HEK293 (cell line): ENCODE measurements around the gene NFIB.

ENCODE experiments used
- CTCF ChIA-PET: fragments of 350-600 bp; formaldehyde crosslinking; extraction: SDS; loops from one replicate; lab custom pipeline; 2021; ENCODE audit warnings: antibody characterized with exemption; lab: Yijun Ruan, JAX
- POLR2A ChIA-PET: fragments of 300-600 bp; formaldehyde crosslinking; extraction: SDS; loops from one replicate; lab custom pipeline; 2020; ENCODE audit warnings: antibody characterized with exemption, inconsistent platforms; lab: Yijun Ruan, JAX
- H3K27ac ChIP-seq: fragments of 200-500 bp; sonication (Bioruptor generic); 2 replicates; pipeline ENCODE4 v1.5.1; 2014; ENCODE audit warnings: low read depth, low read length, control low read depth, inconsistent platforms; ENCODE audit errors: extremely low read depth
- H3K36me3 ChIP-seq, 2 experiments: fragments of 200-500 bp in 1 of 2; sonication (Bioruptor generic) in 1 of 2; 1 replicate in 1 of 2; 2 replicates in 1 of 2; pipeline ENCODE4 v1.5.1; 2014 to 2017; ENCODE audit warnings: inconsistent platforms in 2 of 2, low read length in 2 of 2; ENCODE audit not compliant: control insufficient read depth in 2 of 2, insufficient read depth in 1 of 2
- H3K4me1 ChIP-seq: fragments of 200-500 bp; sonication (Bioruptor generic); 2 replicates; pipeline ENCODE4 v1.5.1; 2014; ENCODE audit warnings: mild to moderate bottlenecking, low read length, inconsistent platforms; ENCODE audit not compliant: control insufficient read depth, insufficient read depth
- H3K4me3 ChIP-seq: 2 replicates; pipeline ENCODE4 v1.5.1; 2011; ENCODE audit warnings: low read depth, mild to moderate bottlenecking, control low read depth, low read length, moderate library complexity
- H3K9me3 ChIP-seq: fragments of 200-500 bp; sonication (Bioruptor generic); 2 replicates; pipeline ENCODE4 v1.5.1; 2014; ENCODE audit warnings: low read depth, low read length, inconsistent platforms; ENCODE audit not compliant: control insufficient read depth, insufficient read depth
- FEZF1 ChIP-seq: fragments of 450-650 bp; formaldehyde crosslinking; IDR thresholded peaks from 2 replicates; pipeline ENCODE4 v1.5.1; 2016; ENCODE audit warnings: missing biosample characterization, missing genetic modification characterization
- GLI4 ChIP-seq: fragments of 450-650 bp; formaldehyde crosslinking; IDR thresholded peaks from 2 replicates; pipeline ENCODE4 v1.5.1; 2016; ENCODE audit warnings: missing biosample characterization, missing genetic modification characterization
- HOXA7 ChIP-seq: sonication (generic); formaldehyde crosslinking; IDR thresholded peaks from 2 replicates; pipeline ENCODE4 v1.8.1; 2022; ENCODE audit warnings: missing genetic modification reagents, borderline replicate concordance
- KLF1 ChIP-seq: fragments of 450-650 bp; formaldehyde crosslinking; IDR thresholded peaks from 2 replicates; pipeline ENCODE4 v1.5.1; 2016; ENCODE audit warnings: missing biosample characterization, missing genetic modification characterization
- KLF7 ChIP-seq: fragments of 450-650 bp; formaldehyde crosslinking; IDR thresholded peaks from 2 replicates; pipeline ENCODE4 v1.5.1; 2016; ENCODE audit warnings: missing biosample characterization, missing genetic modification characterization, borderline replicate concordance
- KLF9 ChIP-seq: fragments of 450-650 bp; formaldehyde crosslinking; IDR thresholded peaks from 2 replicates; pipeline ENCODE4 v1.5.1; 2016; ENCODE audit warnings: missing biosample characterization, missing genetic modification characterization, low read depth
- SP3 ChIP-seq: fragments of 450-650 bp; formaldehyde crosslinking; IDR thresholded peaks from 2 replicates; pipeline ENCODE4 v1.5.1; 2016; ENCODE audit warnings: missing biosample characterization, missing genetic modification characterization
- YY2 ChIP-seq: fragments of 450-650 bp; formaldehyde crosslinking; IDR thresholded peaks from 2 replicates; pipeline ENCODE4 v1.5.1; 2016; ENCODE audit warnings: missing biosample characterization, missing genetic modification characterization
- ZFHX2 ChIP-seq: fragments of 450-650 bp; formaldehyde crosslinking; conservative IDR thresholded peaks from 2 replicates; pipeline ENCODE4 v1.5.1; 2016; ENCODE audit warnings: missing biosample characterization, missing genetic modification characterization
- ZNF175 ChIP-seq: fragments of 450-650 bp; formaldehyde crosslinking; IDR thresholded peaks from 2 replicates; pipeline ENCODE4 v1.5.1; 2016; ENCODE audit warnings: missing biosample characterization, missing genetic modification characterization
- ZNF2 ChIP-seq: fragments of 450-650 bp; formaldehyde crosslinking; IDR thresholded peaks from 2 replicates; pipeline ENCODE4 v1.5.1; 2016; ENCODE audit warnings: missing biosample characterization, missing genetic modification characterization
- ZNF23 ChIP-seq: fragments of 450-650 bp; formaldehyde crosslinking; IDR thresholded peaks from 2 replicates; pipeline ENCODE4 v1.5.1; 2016; ENCODE audit warnings: missing biosample characterization, missing genetic modification characterization, borderline replicate concordance
- ZNF37A ChIP-seq: fragments of 450-650 bp; IDR thresholded peaks from 2 replicates; pipeline ENCODE4 v1.5.1; 2018; ENCODE audit warnings: missing biosample characterization, missing genetic modification characterization
- ZNF571 ChIP-seq: fragments of 450-650 bp; formaldehyde crosslinking; IDR thresholded peaks from 2 replicates; pipeline ENCODE4 v1.5.0; 2017; ENCODE audit warnings: missing biosample characterization, missing genetic modification characterization
- ZNF621 ChIP-seq: fragments of 450-650 bp; formaldehyde crosslinking; IDR thresholded peaks from 2 replicates; pipeline ENCODE4 v1.5.1; 2017; ENCODE audit warnings: missing biosample characterization, missing genetic modification characterization
- ZNF654 ChIP-seq: fragments of 450-650 bp; formaldehyde crosslinking; IDR thresholded peaks from 2 replicates; pipeline ENCODE4 v1.5.1; 2016; ENCODE audit warnings: low read depth, missing biosample characterization, missing genetic modification characterization
- ZNF664 ChIP-seq: fragments of 450-650 bp; formaldehyde crosslinking; IDR thresholded peaks from 2 replicates; pipeline ENCODE4 v1.5.1; 2016; ENCODE audit warnings: missing biosample characterization, missing genetic modification characterization
- ZNF792 ChIP-seq: fragments of 450-650 bp; formaldehyde crosslinking; IDR thresholded peaks from 2 replicates; pipeline ENCODE4 v1.5.1; 2016; ENCODE audit warnings: missing biosample characterization, missing genetic modification characterization
- TF ChIP-seq, protein P1 (sequence below): fragments of 450-650 bp; formaldehyde crosslinking; IDR thresholded peaks from 2 replicates; pipeline ENCODE4 v1.5.1; 2016; ENCODE audit warnings: missing biosample characterization, missing genetic modification characterization
- TF ChIP-seq, protein P2 (sequence below): fragments of 450-650 bp; formaldehyde crosslinking; IDR thresholded peaks from 2 replicates; pipeline ENCODE4 v1.5.1; 2017; ENCODE audit warnings: missing biosample characterization, missing genetic modification characterization
- TF ChIP-seq, protein P3 (sequence below): fragments of 450-650 bp; formaldehyde crosslinking; IDR thresholded peaks from 2 replicates; pipeline ENCODE4 v1.5.1; 2016; ENCODE audit warnings: missing biosample characterization, missing genetic modification characterization
- TF ChIP-seq, protein P4 (sequence below): fragments of 450-650 bp; formaldehyde crosslinking; IDR thresholded peaks from 2 replicates; pipeline ENCODE4 v1.5.1; 2016; ENCODE audit warnings: missing biosample characterization, missing genetic modification characterization

The NFIB gene

DNA sequence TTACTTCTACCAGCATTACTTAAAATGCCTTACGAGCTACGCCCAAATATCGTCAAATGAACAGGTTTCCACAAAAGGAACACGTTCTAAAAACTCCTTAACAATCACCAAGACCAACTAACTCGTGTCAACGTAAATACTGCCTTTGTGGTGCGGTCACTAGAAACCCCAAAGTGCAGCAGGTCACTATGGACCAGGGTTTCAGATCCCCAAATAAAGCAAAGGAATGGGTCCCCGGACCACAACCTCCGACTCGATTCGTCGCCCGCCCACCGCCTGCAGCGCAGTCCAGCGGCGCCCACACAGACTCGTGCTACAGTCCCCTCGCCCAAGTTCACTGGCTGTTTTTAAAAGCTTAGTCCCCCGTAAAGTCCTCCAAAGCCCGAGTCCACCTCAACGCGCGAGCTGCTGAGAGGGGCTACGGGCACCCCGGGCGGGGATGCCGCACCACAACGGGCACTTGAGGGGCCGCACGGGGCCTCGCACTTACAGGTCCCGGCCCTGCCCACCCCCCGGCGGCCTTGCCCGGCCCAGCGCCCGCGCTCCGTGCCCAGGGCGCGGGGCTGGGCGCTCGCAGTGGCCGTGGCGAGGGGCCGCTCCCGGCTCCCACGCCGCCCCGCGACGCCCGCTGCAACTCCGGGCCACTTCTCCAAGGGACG is 1.1 kb downstream of the NFIB start (continued):
- 0 out of 2 replicates have a peak, but pooled peaks have one; percentile 9 for TF ChIP-seq KLF1 (tag by site-specific recombination)
- TF ChIP-seq, protein P1, sequence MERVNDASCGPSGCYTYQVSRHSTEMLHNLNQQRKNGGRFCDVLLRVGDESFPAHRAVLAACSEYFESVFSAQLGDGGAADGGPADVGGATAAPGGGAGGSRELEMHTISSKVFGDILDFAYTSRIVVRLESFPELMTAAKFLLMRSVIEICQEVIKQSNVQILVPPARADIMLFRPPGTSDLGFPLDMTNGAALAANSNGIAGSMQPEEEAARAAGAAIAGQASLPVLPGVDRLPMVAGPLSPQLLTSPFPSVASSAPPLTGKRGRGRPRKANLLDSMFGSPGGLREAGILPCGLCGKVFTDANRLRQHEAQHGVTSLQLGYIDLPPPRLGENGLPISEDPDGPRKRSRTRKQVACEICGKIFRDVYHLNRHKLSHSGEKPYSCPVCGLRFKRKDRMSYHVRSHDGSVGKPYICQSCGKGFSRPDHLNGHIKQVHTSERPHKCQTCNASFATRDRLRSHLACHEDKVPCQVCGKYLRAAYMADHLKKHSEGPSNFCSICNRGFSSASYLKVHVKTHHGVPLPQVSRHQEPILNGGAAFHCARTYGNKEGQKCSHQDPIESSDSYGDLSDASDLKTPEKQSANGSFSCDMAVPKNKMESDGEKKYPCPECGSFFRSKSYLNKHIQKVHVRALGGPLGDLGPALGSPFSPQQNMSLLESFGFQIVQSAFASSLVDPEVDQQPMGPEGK (tag by site-specific recombination): peak; percentile 21; the same call in 1 of the 2 replicates
- peak; percentile 84 for TF ChIP-seq ZFHX2 (tag by site-specific recombination)
- TF ChIP-seq ZNF175 (tag by site-specific recombination): no peak
- 0 out of 2 replicates have a peak, but pooled peaks have one; percentile 16 for TF ChIP-seq FEZF1 (tag by site-specific recombination)
- TF ChIP-seq KLF9 (tag by site-specific recombination): peak; percentile 32; the same call in 1 of the 2 replicates

DNA sequence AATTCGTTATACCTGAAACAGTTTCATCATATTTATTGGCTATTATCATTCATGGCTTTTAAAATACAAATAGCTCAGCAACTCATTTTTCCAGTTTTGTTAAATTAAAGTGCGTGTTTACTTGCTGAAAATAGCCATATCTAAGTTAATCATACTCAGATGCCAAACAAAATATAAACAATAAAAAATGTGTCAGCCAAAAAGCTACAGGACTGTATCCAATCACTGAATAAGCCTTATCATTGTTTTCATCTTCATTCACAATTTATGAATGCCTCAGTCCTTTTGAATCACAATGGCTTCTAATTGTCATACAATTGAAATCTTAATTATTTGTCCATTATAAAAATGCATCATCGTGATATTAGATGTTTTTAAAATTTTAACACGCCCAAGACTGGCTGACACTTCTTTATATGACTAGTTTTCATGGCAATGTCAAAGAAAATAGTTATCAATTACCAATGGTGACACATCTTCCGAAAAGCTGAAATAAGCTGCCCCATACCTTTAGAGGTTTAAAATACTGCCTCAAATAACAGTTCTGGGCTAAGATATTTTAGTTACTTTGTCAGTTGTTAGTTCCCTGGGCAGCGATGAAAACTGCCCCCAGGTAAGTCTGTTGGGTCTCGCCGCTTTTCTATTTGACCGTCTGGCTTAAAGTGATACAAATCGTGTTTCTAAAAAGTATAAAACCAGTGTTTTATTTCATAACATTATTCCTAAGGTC is 1.8 kb downstream of the NFIB start:
- peak overlapping the region; percentile 98 for H3K4me3 ChIP-seq
- ChIA-PET CTCF (interaction anchor here (0.6 to 1.6 kb wide), 10 partner anchors 13 to 887 kb away, joined by 3 to 7 read pairs (median 4); no protein-coding TSS in a partner anchor), POLR2A (interaction anchor here (0.9 to 2.0 kb wide), 4 partner anchors 12 to 214 kb away, joined by 3 to 6 read pairs (median 4); no protein-coding TSS in a partner anchor)
- 0 out of 2 replicates have a peak, but pooled peaks have one; percentile 39 for TF ChIP-seq ZNF2
- TF ChIP-seq, protein P2, sequence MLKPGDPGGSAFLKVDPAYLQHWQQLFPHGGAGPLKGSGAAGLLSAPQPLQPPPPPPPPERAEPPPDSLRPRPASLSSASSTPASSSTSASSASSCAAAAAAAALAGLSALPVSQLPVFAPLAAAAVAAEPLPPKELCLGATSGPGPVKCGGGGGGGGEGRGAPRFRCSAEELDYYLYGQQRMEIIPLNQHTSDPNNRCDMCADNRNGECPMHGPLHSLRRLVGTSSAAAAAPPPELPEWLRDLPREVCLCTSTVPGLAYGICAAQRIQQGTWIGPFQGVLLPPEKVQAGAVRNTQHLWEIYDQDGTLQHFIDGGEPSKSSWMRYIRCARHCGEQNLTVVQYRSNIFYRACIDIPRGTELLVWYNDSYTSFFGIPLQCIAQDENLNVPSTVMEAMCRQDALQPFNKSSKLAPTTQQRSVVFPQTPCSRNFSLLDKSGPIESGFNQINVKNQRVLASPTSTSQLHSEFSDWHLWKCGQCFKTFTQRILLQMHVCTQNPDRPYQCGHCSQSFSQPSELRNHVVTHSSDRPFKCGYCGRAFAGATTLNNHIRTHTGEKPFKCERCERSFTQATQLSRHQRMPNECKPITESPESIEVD (tag by site-specific recombination): peak; percentile 79
- no peak for TF ChIP-seq ZNF621 (tag by site-specific recombination)
- TF ChIP-seq ZNF664 (tag by site-specific recombination): peak; percentile 95
- H3K4me1 ChIP-seq: peaks cover 21% of the 10 kb centered on the region
- H3K9me3 ChIP-seq: no peaks in the 10 kb centered on the region
- H3K27ac ChIP-seq: peak overlapping the region; percentile 100
- peaks cover 0 to 3% of the 10 kb centered on the region in 2 experiments; a peak in 1 of 3 replicates for H3K36me3 ChIP-seq

DNA sequence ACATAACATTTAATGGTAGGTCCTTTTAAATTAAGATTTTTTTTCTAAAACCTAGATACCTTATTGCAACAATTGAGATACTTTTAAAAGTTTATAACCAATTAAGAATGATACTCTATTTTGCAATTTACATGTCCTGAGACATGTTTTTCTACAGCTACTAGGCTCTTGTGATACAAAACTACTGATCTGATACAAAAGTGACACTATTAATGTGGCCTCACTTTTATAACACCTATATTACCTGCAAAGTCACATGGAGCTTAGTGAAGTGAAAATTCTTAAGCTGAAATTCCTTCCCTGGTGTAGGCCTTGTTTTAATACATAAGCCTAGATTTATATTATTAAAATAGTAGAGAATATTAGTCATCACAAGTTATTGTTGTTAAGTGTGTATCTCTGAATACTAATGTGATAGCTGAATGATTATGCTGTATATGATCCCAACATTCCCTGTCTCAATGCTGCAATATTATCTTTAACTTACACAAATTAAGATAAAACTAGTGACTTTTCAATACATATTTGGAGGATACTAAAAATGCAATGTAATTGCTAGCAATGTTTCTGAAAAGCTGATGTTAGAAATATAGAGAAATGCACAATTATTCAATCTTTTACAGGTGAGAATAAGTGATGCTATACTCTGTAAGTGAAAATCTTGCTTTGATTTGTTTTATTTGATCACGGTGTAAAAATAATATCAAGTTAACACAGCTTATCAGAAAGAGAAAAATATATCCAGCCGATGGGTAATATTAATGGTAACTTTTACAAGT is 2.6 kb downstream of the NFIB start:
- no peak overlapping the region for H3K27ac ChIP-seq
- peaks cover 0 to 10% of the 10 kb centered on the region in 2 experiments; a peak in 1 of 3 replicates for H3K36me3 ChIP-seq
- H3K9me3 ChIP-seq: no peaks in the 10 kb centered on the region
- H3K4me3 ChIP-seq: peak overlapping the region; percentile 98
- peaks cover 14% of the 10 kb centered on the region for H3K4me1 ChIP-seq
- CTCF ChIA-PET: interaction anchor here (0.6 to 1.6 kb wide), 8 partner anchors 40 to 1097 kb away, joined by 3 to 7 read pairs (median 4); no protein-coding TSS in a partner anchor
- POLR2A ChIA-PET: interaction anchor here (0.9 to 2.0 kb wide), 3 partner anchors 15 to 213 kb away, joined by 3 to 6 read pairs (median 3); no protein-coding TSS in a partner anchor
- TF ChIP-seq, protein P3, sequence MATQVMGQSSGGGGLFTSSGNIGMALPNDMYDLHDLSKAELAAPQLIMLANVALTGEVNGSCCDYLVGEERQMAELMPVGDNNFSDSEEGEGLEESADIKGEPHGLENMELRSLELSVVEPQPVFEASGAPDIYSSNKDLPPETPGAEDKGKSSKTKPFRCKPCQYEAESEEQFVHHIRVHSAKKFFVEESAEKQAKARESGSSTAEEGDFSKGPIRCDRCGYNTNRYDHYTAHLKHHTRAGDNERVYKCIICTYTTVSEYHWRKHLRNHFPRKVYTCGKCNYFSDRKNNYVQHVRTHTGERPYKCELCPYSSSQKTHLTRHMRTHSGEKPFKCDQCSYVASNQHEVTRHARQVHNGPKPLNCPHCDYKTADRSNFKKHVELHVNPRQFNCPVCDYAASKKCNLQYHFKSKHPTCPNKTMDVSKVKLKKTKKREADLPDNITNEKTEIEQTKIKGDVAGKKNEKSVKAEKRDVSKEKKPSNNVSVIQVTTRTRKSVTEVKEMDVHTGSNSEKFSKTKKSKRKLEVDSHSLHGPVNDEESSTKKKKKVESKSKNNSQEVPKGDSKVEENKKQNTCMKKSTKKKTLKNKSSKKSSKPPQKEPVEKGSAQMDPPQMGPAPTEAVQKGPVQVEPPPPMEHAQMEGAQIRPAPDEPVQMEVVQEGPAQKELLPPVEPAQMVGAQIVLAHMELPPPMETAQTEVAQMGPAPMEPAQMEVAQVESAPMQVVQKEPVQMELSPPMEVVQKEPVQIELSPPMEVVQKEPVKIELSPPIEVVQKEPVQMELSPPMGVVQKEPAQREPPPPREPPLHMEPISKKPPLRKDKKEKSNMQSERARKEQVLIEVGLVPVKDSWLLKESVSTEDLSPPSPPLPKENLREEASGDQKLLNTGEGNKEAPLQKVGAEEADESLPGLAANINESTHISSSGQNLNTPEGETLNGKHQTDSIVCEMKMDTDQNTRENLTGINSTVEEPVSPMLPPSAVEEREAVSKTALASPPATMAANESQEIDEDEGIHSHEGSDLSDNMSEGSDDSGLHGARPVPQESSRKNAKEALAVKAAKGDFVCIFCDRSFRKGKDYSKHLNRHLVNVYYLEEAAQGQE (tag by site-specific recombination): no peak
- no peak for TF ChIP-seq YY2 (tag by site-specific recombination)
- no peak for TF ChIP-seq ZNF37A
- no peak for TF ChIP-seq ZNF654 (tag by site-specific recombination)
- no peak for TF ChIP-seq GLI4 (tag by site-specific recombination)
- TF ChIP-seq ZNF23 (tag by site-specific recombination): no peak
- TF ChIP-seq, protein P4, sequence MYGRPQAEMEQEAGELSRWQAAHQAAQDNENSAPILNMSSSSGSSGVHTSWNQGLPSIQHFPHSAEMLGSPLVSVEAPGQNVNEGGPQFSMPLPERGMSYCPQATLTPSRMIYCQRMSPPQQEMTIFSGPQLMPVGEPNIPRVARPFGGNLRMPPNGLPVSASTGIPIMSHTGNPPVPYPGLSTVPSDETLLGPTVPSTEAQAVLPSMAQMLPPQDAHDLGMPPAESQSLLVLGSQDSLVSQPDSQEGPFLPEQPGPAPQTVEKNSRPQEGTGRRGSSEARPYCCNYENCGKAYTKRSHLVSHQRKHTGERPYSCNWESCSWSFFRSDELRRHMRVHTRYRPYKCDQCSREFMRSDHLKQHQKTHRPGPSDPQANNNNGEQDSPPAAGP (tag by site-specific recombination): no peak
- no peak for TF ChIP-seq ZNF571 (tag by site-specific recombination)
- no peak for TF ChIP-seq KLF7 (tag by site-specific recombination)
- TF ChIP-seq ZNF792 (tag by site-specific recombination): no peak
- TF ChIP-seq HOXA7 (CRISPR knock-in tag): no peak
- TF ChIP-seq SP3 (tag by site-specific recombination): no peak
